ENCODE measurements around the gene TMPRSS7.
A peak's percentile ranks its signal among the peaks of the same experiment; 100 is the strongest.

Gene TMPRSS7, protein sequence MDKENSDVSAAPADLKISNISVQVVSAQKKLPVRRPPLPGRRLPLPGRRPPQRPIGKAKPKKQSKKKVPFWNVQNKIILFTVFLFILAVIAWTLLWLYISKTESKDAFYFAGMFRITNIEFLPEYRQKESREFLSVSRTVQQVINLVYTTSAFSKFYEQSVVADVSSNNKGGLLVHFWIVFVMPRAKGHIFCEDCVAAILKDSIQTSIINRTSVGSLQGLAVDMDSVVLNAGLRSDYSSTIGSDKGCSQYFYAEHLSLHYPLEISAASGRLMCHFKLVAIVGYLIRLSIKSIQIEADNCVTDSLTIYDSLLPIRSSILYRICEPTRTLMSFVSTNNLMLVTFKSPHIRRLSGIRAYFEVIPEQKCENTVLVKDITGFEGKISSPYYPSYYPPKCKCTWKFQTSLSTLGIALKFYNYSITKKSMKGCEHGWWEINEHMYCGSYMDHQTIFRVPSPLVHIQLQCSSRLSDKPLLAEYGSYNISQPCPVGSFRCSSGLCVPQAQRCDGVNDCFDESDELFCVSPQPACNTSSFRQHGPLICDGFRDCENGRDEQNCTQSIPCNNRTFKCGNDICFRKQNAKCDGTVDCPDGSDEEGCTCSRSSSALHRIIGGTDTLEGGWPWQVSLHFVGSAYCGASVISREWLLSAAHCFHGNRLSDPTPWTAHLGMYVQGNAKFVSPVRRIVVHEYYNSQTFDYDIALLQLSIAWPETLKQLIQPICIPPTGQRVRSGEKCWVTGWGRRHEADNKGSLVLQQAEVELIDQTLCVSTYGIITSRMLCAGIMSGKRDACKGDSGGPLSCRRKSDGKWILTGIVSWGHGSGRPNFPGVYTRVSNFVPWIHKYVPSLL

DNA sequence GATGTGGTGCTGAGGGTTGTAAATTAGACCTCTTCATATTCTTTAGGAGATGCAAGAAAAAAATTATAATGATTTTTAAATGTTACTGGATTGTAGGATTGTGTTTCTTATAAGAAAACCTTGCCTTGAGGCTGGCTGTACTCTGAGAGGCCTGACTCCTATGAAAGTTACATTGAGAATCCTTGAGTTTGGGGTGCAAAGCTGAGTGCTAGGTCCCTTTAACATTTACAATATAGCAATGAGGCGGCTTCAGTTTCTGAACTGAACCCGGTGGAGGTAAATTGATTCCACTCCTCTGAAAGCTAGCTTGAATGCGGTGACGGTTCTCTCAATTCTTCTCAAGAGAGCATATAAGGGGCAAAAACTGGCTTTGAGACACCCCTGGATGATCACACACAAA lies at the start of gene TMPRSS7:
Gene TMPRSS7, plus strand, starts transcription at position 301 of the 400 bp plus-strand sequence. CDS start 110 bp downstream, outside the sequence.
- no peak for DNase-seq
- in situ Hi-C loops (cut with HindIII; ENCODE audit: low pct_ligation_motif_present, low pct_unique_long_range_greater_than_20kb, low sequenced_read_pairs): no loop called here

DNA sequence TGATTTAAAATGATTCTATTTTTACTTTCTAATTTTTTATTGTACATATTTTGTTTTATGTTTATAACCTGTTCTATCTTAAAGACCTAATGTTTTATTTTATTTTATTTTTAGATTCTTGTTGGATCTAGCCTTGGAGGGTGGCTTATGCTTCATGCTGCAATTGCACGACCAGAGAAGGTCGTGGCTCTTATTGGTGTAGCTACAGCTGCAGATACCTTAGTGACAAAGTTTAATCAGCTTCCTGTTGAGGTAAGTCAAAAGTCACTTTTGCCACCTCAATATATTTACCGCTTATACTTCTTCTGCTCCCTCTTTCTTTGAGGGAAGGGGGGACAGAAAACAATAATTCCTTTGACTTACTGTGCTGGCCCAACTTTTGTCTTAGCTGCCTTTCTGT lies 47.7 kb upstream of the TMPRSS7 start:
- in situ Hi-C loops (cut with HindIII; ENCODE audit: low pct_ligation_motif_present, low pct_unique_long_range_greater_than_20kb, low sequenced_read_pairs): no loop called here
- no peak for DNase-seq

DNA sequence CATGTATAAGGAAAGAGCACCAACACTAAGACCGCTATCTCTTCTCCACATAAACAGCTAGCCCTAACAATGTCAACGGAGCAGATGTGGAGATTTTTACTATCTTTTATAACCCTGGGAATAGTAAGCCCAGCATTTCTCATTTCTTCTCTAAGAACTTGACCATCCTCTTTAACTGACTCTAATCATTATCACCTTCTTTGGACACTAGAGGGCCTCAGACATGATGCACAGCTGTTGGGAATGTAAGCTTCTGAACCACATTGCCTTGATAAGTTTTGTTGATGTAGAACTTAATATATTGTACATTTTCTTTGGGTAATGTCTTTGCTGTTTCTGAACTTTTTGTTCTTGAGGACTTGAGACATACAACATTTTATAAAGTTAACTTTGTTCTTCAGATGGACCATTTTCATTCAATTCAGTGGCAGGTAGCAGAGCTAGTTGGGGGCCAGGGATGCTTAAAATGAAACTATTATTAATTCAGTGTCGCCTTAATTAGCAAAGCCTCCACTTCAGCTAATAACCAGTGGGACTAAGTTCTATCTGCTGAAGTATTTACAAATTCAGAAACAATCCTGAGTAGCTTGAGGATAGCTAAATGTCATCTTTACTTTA lies 45.4 kb upstream of the TMPRSS7 start:
- DNase-seq: peak; percentile 74
- in situ Hi-C loops (cut with HindIII; ENCODE audit: low pct_ligation_motif_present, low pct_unique_long_range_greater_than_20kb, low sequenced_read_pairs): no loop called here

DNA sequence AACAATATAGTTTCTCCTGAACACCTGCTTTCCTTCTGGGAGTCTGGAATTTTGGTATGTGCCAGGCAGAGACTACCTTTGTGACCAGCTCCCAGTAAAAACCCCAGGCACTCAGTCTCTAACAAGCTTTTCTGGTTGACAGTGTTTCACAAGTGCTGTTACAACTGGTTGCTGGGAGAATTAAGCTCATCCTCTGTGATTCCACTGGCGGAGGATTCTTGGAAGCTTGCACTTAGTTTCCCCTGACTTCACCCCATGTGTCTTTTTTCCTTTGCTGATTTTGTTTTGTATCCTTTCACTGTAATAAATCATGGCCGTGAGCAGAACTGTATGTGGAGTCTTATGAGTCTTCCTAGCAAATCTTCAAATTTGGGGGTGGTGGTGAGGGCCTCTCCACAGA lies 41.5 kb upstream of the TMPRSS7 start:
- DNase-seq: no peak
- in situ Hi-C loops (cut with HindIII; ENCODE audit: low pct_ligation_motif_present, low pct_unique_long_range_greater_than_20kb, low sequenced_read_pairs): no loop called here

DNA sequence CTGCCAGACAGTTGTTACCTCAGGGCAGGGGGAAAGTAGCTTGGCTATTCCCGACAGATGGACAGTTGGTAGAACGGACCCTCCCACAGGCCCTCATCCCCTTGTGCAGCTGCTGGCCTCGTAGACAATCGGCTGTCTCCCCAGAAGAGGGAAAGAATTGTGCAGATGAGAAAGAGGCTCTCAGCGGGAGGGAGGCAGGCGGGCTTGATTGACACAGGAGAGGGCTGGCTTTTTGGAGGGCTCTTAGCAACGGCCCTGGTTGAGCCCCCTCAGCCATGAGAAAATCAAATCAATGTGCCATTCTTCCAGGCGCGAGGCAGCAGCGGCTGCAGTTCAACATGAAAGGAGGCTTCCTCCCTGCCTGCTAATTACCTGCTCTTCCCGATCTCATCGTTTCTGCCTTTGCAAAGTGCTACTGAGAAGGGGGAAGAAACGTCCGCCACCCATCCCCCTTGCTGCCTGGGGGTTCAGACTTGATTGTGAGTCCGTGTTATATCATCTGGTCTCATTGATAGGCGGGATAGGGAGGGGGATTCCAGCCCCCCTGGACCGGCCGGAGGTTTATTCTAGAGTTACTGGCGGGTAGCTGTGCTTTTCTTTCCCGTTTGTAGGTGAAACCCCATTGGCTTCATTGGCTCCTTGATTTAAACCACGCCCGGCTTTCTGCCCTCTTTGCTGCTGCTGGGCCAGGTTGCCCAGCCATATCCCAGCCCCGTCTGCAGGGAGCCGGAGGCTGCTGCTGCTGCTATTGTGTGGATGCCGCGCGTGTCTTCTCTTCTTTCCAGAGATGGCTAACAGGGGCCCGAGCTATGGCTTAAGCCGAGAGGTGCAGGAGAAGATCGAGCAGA lies 35.7 kb upstream of the TMPRSS7 start, which contains the start of gene TAGLN3:
Gene TAGLN3, plus strand, starts transcription at position 287 of the 848 bp plus-strand sequence. Its CDS starts 501 bp downstream, at position 788.
- in situ Hi-C loops (cut with HindIII; ENCODE audit: low pct_ligation_motif_present, low pct_unique_long_range_greater_than_20kb, low sequenced_read_pairs): no loop called here
- DNase-seq: peak; percentile 68

DNA sequence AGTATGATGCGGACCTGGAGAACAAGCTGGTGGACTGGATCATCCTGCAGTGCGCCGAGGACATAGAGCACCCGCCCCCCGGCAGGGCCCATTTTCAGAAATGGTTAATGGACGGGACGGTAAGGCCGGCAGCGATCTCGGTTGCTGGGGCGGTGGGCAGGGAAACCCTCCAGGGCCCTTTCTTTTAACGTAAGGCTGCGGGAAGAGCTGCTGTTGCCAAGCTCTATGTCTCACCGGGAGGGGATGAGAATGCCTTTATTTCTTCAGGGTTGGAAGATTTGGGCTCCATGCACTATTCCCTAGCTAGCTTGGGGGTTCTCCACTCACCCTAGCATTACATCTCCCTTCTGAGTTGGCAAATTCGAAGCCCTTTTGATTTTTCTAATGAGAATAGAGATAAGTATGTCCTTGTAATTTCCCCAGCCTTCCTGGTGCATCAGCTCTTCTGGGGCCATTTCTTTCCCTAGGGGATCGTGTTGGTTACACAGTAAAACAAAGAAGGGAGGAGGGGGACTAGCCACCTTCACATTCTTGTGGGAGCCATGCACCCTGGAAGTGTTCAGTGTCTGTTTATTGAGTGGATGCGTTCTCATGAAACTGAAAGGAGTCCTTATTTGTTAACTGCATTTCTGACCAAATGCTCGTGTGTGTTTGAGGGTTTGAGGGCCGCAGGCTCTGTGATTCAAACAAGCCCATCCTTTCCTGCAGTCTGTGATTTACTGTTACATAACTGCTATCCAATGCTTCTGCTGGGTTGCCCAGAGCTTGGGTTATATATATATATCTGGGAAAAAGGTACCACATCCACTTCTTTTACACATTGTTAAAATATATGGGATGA lies 34.8 kb upstream of the TMPRSS7 start:
- in situ Hi-C loops (cut with HindIII; ENCODE audit: low pct_ligation_motif_present, low pct_unique_long_range_greater_than_20kb, low sequenced_read_pairs): no loop called here
- DNase-seq: no peak

DNA sequence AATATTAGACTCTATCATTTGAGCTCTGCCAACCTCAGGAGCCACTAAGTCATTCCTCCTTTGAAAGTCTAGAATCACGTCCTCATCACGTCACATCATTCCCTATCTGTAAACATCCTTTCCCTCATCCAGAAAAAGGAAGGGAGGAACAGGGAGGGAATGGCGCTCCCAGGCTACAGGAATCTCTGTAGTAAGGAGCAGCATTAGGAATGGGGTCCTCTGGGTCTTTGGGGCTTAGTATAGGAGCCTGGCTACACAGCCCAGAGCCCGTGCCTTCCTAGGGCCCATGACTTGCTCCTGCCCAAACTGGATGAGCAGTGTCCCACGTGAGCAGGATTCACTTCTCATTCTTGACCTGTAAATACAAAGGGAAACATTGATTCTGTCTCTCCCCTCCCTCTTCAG lies 34.2 kb upstream of the TMPRSS7 start:
- no peak for DNase-seq
- in situ Hi-C loops (cut with HindIII; ENCODE audit: low pct_ligation_motif_present, low pct_unique_long_range_greater_than_20kb, low sequenced_read_pairs): no loop called here

DNA sequence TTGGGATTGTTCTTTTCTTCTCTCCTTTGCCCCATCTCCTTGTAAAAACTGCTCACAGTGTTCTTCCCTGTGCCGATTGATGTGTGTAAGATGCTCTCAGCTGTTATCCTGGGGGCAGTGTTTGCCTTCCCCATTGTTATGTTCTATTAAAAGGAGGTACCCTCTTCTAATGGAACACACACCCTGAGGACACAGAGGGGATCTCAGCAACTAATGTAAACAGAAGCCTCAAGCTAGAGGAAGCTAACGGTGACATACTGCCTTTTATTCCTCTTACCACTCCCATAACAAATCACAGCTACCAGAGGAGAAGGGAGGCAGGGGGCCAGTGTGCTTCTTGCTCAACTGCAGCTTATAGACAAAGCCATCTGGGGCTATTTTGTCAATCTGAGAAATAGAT lies 33.6 kb upstream of the TMPRSS7 start:
- in situ Hi-C loops (cut with HindIII; ENCODE audit: low pct_ligation_motif_present, low pct_unique_long_range_greater_than_20kb, low sequenced_read_pairs): no loop called here
- no peak for DNase-seq

DNA sequence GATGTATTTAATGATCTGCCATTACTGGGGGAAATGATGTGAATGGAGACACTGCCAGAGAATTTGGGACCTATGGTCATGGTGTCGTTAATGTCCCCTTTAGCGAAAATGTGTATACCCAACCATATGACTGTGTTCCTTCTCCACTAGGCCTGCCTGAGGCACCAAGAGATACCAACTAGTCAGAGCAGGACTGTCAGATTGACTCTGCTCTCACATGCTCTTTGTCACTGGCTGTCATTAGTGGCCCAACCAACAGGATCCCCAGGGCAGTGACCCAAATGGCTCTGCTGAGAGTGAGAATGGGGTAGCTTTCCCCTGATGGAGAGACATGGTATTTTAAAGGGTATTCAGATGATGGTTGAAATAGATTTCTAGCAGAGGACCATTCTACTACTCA lies 33.0 kb upstream of the TMPRSS7 start:
- in situ Hi-C loops (cut with HindIII; ENCODE audit: low pct_ligation_motif_present, low pct_unique_long_range_greater_than_20kb, low sequenced_read_pairs): no loop called here
- DNase-seq: no peak

DNA sequence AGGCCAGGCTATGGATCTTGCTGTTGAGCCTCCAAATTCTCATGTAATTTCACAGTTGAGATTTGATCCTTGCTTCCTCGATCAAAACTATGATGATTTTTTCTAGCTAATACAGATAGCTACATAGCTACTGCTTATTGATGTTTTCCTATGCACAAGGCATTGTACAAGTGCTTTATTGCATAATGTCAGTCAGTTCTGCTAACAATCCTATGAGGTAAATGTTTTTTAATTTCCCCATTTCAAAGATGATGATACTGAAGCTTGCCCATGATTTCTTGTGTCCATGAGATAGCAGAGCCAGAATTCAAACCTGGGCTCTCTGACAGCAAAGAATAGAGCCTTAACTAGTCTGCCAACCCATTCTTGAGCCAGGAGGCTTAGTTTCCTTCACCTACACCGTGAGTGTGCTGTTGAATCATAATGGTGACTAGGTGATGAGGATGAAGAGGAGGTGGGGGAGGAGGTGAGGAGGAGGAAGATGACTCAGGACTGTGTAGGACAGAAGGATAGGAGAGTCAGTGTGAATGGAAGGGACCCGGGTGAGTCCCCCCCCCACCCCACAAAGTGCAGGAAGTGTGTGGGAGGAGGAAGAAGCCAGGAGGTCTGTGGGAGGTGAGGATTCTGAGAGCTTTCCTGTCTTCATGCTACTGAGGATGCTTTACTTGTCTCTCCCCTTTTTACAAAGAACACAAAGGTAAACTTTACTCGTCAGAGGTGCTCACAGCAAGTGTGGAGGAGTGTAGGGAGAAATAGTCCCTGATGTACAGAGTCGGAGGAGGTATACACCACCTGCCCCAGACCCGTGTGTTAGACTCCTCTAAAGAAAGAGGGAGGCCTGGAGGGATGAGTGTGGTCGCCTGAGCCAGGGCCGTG lies 32.2 kb upstream of the TMPRSS7 start:
- no peak for DNase-seq
- in situ Hi-C loops (cut with HindIII; ENCODE audit: low pct_ligation_motif_present, low pct_unique_long_range_greater_than_20kb, low sequenced_read_pairs): no loop called here

DNA sequence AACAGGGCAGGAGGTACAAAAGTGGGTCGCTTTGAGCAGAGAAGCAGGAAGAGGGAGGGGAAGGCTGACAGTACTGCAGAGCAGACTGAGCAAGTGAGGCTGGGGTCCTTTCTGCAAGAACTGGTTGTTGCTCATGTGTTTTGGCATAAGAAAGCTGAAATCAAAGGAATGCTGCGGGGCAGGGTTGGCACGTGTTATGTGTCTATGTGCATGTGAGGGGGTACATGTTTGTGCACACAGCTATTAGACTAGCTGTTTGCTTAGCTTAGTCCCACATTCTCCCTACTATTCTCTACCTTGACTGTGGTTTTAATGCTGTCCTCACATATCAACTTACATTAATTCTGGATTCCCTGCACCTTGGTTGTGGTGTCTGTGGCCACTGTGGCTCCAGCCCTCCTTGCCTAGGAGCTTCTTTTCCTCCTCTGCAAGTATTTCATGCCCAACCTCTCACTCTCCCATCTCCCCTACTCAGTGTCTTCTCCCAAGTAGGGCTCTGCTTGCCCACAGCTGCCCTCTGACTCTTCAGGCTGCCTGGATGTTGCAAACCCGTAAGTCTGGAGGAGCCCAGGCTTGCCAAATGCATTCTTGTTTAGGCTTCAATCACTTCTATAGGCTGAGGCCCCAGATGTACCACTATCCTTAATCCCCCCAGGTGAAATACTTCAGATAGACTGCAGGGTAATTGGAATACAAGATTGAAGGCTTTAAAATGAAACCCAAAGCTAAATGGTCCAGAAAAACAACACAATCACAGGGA lies 31.0 kb upstream of the TMPRSS7 start:
- no peak for DNase-seq
- in situ Hi-C loops (cut with HindIII; ENCODE audit: low pct_ligation_motif_present, low pct_unique_long_range_greater_than_20kb, low sequenced_read_pairs): no loop called here

DNA sequence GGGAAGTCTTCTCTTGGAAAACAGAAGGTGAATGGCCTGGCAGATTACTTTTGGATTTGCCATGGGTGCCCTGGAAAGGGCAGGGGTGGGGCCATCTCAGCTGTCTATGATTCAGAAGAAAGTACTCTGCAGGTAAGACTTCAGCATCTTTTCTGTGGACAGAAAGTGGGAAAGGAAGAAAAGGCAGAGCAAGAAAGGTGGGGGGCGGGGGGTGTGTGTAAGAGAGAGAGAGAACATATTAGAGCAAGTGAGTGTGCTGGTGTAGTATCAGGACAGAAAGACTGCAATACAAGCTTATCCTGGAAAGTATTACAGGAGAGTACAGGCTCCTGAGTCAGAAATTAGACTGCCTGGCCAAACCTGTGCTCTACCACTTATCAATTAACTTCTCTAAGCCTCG lies 30.3 kb upstream of the TMPRSS7 start:
- DNase-seq: no peak
- in situ Hi-C loops (cut with HindIII; ENCODE audit: low pct_ligation_motif_present, low pct_unique_long_range_greater_than_20kb, low sequenced_read_pairs): no loop called here

DNA sequence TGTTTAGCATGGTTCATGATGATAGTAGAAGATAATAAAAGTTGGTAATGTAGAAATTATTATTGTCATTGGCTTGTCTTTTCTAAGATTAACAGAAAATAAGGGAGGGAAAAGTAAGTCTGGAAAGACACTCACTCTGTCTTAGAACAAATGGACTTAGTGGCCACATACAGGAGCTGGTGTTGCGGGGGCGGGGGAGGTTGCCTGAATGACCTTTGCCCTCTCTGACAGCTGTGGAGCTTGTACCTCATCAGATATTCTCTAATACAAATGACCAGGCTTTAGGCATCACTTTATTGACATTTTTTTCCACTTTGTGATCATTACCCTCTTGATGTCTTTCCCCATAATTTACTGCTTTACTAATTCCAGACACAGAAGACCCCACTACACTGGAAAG lies 29.9 kb upstream of the TMPRSS7 start:
- DNase-seq: no peak
- in situ Hi-C loops (cut with HindIII; ENCODE audit: low pct_ligation_motif_present, low pct_unique_long_range_greater_than_20kb, low sequenced_read_pairs): no loop called here

DNA sequence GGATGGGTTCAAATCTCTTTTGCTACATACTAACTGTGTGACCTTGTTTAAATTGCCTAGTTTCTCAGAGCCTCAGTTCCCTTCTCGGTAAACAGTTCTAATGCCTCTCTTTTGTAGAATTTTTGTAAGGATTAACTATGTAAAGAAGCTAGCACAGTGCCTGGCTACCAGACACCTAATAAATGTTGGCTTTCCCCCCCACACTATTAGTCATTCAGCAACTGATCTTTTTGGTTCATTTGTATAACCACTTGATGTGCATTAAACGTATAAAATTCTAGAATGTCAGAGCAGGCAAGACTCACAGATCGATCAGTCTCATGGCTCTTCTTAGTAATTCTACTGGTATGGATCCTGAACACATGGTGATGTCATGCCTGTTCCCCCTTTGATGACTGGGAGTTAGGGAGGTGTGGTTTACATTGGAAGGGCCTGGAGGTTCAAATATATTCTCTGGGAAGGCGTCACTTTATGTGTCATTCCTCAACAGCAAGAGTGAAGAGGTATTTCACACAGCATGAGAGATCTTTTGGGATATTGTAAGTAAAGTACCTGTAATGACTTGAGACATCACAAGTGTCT lies 29.4 kb upstream of the TMPRSS7 start:
- in situ Hi-C loops (cut with HindIII; ENCODE audit: low pct_ligation_motif_present, low pct_unique_long_range_greater_than_20kb, low sequenced_read_pairs): no loop called here
- DNase-seq: no peak

DNA sequence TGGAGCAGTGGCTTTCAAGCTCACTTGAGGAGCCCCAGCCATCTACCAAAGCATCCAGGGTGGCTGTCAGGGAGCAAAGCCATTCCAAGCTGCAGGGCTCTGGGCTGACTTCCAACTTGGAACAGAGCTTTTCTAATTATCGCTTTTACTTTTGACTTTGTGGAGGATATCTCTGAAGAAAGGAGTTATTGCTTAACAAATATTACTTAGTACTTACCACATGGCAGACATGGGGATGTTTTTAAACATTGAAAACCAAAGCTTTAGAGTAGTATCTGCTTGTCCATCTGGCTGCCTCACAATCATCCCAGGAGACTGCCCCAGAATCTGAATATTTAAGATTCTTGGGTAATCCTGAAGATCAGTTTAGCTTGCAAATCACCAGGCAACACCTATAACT lies 26.9 kb upstream of the TMPRSS7 start:
- DNase-seq: no peak
- in situ Hi-C loops (cut with HindIII; ENCODE audit: low pct_ligation_motif_present, low pct_unique_long_range_greater_than_20kb, low sequenced_read_pairs): no loop called here

DNA sequence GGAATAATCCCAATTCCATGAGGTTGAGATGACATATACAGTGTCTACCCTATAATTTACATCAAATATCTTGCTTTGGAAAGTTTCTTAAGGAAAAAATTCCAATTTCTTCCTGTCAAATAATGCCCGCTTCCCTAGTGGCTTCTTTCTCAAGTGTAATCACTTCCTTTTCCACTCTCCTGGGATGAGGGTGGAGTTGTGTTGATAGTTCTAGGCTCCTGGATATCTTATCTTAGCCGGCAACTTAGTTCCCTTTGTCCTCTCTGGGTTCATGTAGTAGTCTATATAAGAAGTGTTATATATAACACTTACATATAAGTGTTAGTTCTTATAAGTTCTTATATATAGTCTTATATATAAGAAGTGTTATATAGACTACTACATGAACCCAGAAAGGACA lies 24.9 kb upstream of the TMPRSS7 start:
- DNase-seq: no peak
- in situ Hi-C loops (cut with HindIII; ENCODE audit: low pct_ligation_motif_present, low pct_unique_long_range_greater_than_20kb, low sequenced_read_pairs): no loop called here
